ENCODE results near the gene RNF208.

DNA sequence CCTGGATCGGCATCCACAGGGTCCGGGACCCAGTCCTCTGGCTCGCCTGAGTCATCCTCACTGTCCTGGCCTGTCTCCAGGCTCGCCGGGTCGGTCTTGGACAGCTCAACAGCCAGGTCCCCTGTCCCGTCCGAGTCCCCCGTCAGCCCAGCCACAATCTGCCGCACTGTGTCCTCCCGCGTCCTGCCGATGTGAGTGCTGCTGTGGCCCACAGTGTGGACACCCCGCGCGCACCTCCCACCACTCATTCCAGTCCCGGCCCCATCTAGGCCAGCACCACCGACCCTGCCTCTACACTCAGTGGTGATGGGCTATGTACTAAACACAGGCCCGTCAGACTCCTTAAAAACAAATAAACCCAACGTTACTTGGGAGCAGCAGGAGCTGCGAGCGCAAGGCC lies 40.4 kb downstream of the RNF208 start:
- no peak for TF ChIP-seq POLR2A (IDR thresholded peaks at IDR 0.05; ENCODE audit: low read depth)
- no peak for TF ChIP-seq CTCF (IDR thresholded peaks at IDR 0.05)

Data from esophagus muscularis mucosa (tissue), 3 donors.